Stimulated activated CD4-positive, alpha-beta T cell treated with anti-CD3 and anti-CD28 coated beads, Interleukin-2, amount 100 ng/mL, for 24 hours (primary cell): ENCODE data around the gene SCD.

Experiments used
- DNase-seq, 2 donors: peaks; one replicate each; pipeline ENCODE4 v3.0.0-alpha.2; 2020

Gene SCD

GRCh38 chr10:100401631-100402328 lies 54.7 kb downstream of the SCD start:
- DNase-seq, result no peak

DNA sequence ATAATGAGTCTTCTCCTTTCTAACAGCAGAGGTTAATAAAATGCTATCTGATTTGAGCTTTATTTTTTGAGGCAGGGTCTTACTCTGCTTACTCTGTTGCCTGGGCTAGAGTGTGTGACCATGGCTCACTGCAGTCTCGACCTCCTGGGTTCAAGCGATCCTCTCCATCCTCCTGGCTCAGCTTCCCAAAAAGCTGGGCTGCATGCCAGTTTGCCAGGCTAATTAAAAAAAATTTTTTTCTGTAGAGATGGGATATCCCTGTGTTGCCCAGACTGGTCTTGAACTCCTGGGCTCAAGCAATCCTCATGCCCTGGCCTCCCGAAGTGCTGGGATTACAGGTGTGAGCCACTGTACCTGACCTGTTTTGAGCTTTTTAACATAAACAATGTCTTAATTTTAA lies 56.7 kb downstream of the SCD start:
- no peak for DNase-seq

GRCh38 chr10:100413173-100413572 lies 66.1 kb downstream of the SCD start:
- no peak for DNase-seq
